ENCODE data around the gene C4B.
A peak's percentile ranks its signal among the peaks of the same experiment; 100 is the strongest.
"Not testable (repeated sequence)": the region's sequence is repeated elsewhere in the genome, so short reads cannot be mapped to it uniquely, and the experiment has no call there.

Gene C4B

DNA sequence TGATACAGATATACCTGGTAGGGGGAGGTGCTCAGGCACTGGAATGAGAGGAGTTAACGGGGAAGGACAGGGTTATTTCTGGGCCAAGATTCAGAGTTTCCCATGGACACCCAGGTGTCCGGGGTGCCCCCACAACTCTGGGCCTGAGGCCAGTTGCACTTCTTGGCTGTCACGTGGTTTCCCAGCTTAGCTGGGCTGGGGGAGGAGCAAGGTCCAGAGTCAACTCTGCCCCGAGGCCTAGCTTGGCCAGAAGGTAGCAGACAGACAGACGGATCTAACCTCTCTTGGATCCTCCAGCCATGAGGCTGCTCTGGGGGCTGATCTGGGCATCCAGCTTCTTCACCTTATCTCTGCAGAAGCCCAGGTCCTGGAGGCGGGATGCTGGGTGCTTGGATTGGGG, at the start of gene C4B:
Gene C4B, plus strand, starts transcription at position 249 of the 400 bp plus-strand sequence. Its CDS starts 51 bp downstream, at position 300.
- DNase-seq: not testable (repeated sequence)

DNA sequence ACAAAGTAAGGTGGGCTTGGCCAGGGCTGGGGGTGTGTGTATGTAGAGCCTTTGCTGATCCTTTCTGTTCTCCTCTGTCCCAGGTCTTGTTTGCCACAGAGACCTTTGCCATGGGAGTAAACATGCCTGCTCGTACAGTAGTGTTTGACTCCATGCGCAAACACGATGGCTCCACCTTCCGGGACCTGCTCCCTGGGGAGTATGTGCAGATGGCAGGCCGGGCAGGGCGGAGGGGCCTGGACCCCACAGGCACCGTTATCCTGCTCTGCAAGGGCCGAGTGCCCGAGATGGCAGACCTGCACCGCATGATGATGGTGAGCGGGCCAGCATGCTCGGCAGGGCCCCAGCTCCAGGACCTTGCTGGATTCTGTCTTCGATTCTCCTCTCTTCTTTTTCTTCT, 48.9 kb upstream of the C4B start:
- DNase-seq: no peak

DNA sequence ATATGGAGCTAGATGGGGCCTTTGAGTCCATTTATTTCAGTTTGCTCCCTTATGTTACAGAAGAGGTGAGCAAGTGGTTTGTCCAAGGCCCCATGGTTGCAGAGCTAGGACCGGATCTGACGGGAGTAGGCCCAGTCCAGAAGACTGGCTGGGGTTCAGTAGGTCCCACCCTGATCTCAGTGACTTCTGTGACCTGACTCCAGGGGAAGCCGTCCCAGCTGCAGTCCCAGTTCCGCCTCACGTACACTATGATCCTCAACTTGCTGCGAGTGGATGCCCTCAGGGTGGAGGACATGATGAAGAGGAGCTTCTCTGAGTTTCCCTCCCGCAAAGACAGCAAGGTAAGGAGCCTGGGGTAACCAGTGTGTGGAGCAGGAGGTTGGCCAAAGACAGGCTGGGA, 48.1 kb upstream of the C4B start:
- no peak for DNase-seq

DNA sequence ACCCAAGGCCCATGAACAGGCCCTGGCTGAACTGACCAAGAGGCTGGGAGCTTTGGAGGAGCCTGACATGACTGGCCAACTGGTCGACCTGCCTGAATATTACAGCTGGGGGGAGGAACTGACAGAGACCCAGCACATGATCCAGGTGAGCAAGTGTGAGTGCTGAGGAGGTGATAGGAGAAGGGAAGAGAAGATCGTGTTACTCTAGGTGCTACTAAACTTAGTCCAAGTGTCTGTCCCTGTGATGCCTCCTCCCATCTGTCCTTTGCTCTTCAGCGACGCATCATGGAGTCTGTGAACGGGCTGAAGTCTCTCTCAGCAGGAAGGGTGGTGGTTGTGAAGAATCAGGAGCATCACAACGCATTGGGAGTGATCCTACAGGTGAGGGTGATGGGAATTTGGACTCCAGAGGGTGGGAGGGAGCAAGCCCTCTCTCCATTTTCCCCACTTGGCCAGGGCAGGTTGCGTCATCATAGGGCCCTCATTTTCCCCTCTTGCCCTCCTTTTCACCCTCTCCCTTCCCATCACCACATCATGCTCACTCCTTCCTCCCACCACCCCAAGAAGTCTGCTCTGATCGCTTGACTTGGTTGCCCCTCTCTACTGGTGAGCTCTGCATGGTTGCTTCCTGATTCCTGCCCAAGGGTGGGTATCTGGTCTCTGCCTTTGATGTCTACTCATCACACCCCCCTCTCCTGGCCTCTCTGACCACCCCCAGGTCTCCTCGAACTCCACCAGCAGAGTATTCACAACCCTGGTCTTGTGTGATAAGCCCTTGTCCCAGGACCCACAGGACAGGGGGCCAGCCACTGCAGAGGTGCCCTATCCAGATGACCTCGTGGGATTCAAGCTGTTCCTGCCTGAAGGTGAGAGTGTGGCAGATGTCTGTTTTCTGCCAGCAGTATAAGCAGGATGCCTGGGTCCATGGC, 47.3 kb upstream of the C4B start:
- no peak for DNase-seq

DNA sequence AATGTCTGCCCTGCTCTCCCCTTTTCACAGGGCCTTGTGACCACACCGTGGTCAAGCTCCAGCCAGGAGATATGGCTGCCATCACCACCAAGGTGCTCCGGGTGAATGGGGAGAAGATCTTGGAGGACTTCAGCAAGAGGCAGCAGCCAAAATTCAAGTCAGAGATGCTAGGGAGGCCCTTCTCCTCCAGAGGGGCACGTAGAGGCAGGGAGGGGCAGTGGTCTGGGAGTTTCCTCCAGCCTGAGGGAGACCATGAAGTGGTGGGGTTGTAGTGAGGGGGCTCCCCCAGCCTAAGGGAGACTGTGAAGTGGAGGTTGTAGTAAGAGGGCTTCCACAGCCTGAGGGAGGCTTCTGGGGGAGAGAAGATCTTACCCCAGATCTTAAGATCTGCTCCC, 46.7 kb upstream of the C4B start:
- DNase-seq: no peak

GRCh38 chr6:31968326-31968725, 46.3 kb upstream of the C4B start:
- DNase-seq: no peak

DNA sequence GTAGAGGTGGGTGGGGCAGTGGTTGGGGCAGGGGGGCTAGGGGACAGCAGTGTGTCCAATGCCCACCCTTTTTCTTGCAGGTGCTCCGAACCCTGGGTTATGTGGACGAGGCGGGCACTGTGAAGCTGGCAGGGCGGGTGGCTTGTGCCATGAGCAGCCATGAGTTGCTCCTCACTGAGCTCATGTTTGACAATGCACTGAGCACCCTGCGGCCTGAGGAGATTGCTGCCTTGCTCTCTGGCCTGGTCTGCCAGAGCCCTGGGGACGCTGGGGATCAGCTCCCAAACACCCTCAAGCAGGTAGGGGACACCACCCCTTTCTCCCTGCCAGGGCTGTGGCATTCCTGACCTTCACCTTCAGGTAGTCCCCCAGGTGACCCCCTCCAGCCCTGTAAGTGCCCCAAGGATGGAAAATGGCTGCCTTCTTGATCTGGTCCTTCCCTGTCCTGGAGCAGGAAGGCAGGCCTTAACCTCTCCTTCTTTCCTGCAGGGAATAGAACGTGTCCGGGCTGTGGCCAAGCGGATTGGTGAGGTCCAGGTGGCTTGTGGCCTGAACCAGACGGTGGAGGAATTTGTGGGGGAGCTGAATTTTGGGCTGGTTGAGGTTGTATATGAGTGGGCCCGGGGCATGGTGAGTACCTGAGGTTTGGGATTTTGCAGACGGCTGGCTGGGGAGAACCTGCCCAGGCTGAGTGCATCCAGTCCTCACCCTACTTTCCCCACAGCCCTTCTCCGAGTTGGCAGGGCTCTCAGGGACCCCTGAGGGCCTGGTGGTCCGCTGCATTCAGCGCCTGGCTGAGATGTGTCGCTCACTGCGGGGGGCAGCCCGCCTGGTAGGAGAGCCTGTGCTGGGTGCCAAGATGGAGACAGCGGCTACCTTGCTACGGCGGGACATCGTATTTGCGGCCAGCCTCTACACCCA, 45.5 kb upstream of the C4B start:
- no peak for DNase-seq

- DNase-seq: no peak
Measured at GRCh38 chr6:31969712-31970603, 44.6 kb upstream of the C4B start.

DNA sequence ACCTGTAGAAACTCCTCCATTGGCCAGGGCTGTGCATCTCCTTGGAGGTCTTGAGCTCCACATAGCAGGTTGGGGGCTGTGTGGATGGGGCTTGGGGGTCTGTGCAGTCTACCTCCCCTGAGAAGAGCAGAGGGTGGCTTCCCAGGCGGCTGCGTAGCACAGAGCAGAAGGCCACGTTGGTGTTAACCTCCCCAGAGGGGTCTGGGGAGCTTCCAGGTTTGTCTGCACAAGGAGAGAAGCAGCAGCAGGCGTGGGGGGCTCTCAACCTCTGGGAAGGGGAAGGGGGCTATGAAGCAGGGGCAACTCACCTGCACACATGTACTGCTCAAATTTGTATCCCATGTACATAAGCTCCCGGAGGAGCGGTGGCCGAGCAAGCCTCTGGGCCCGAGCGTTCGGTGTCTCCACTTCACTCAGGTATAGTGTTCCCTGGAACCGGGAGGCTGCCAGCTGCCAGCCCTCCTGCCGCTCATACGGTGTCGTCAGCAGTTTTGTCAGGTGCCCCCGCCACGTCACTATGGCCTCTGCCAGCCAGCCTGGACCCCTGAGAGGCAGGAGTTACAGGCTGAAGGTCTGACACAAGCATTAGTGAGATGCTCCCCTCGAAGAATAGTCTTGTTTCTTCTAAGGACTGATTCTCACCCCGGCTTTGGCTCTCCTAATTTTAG, 43.9 kb upstream of the C4B start:
- peak in 1 of 2 experiments; percentile 34 for DNase-seq

DNA sequence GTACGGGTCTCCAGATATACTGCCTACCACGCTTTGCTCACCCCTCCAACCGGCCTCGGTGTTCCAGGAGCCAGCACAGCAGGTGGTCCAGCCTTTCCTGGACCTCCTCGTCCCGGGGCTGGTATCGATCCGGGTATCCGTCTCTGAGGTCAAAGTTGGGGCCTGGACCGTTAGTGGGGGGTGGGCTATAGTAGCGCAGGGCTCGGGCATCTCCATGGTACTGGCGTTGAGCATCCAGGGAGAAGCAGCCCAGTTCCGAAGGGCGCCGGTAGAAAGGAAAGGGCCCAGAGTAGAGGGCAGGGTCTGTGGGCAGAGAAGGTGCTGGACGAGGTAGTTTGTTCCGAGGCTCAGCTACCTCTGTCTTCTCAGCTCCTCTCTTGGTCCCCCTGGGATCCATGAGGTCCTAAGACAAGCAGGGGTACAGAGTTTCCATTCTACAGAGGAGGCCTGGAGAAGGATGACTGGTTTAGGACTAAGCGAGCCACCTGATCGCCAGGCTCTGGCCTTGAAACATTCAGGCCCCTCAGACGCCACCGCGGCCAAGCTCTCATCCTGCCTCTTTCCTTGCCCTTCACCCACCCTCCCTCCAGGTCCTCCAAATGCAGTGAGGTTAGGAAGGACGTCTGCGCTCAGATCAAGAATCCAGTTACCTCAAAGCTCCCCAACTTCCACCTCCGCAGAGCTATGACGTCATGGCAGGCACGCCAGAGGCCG, 43.2 kb upstream of the C4B start:
- peak in 1 of 2 experiments; percentile 34 for DNase-seq

GRCh38 chr6:31971993-31972708, 42.4 kb upstream of the C4B start, which contains the start of gene DXO:
Gene DXO, minus strand, starts transcription at chr6:31972138. Its CDS starts 463 bp downstream, at chr6:31971675.
- DNase-seq: peak; percentile 98 to 99

DNA sequence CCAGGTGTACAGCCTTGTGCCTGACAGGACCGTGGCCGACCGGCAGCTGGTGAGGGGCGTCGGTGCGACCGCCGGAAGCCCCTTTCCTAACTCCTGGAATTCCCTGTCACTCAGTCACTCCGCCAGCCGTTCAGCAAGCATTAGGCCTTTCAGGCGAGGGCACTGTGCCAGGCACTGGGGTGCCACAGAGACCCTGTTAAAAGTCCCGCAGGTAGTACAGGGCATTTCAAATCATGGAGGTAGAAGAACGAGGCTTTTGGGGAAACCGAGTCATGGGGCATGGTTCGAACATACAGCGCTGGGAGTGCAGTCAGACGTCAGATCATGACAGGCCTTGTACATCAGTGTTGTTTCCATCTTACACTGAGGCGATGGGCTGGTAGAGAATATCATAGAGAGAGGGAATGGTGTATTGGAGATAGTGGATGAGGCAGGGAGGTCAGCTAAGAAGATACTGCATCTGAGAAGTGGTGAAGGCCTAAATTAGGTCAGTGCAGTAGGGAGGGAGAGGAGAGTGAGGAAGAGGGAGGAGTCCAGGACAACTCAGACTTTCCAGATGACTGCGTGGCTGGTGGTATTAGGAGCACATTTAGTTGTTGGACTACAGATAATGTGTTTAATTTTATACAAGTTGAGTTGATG, 41.8 kb upstream of the C4B start:
- DNase-seq: no peak

- not testable (repeated sequence) for DNase-seq
Measured at GRCh38 chr6:31976065-31976464, 38.5 kb upstream of the C4B start.

- no peak for DNase-seq
Measured at GRCh38 chr6:31977816-31978431, 36.7 kb upstream of the C4B start.

GRCh38 chr6:31978831-31979230, 35.8 kb upstream of the C4B start:
- DNase-seq: no peak

- DNase-seq: no peak
Measured at GRCh38 chr6:31979238-31979898, 35.2 kb upstream of the C4B start.

- DNase-seq: not testable (repeated sequence)
Measured at GRCh38 chr6:31980195-31980876, 34.3 kb upstream of the C4B start.

GRCh38 chr6:31980998-31981397, 33.6 kb upstream of the C4B start:
- DNase-seq: not testable (repeated sequence)

Measured in activated T-cell treated with anti-CD3 and anti-CD28 coated beads, Interleukin-2, amount 50 U/mL, for 48 hours (primary cell).